ENCODE results near the gene DLG1. TPM values are rescaled to one million over a fixed set of nuclear protein-coding genes. Genes with fewer than 3 reads are reported as not detected.

Gene DLG1
- total RNA-seq, 1 experiment from 2014 or later = 81.2 TPM

GRCh38 chr3:197023241-197023997, 275.0 kb downstream of the DLG1 start:
- DNase-seq (ENCODE audit: low read depth in 1 of 2, low spot score in 2 of 2) = no peak
- no peaks in the 10 kb centered on the region for H3K9me3 ChIP-seq (replicated peaks)
- H3K36me3 ChIP-seq = no peaks in the 10 kb centered on the region
- no peak overlapping the region for H3K27ac ChIP-seq
- H3K27me3 ChIP-seq (replicated peaks) = no peaks in the 10 kb centered on the region
- H3K4me1 ChIP-seq (replicated peaks) = no peaks in the 10 kb centered on the region
- H3K4me3 ChIP-seq = no peak overlapping the region

- Histone ChIP-seq H3K4me1 (replicated peaks) (no peaks in the 10 kb centered on the region), H3K9me3 (replicated peaks) (no peaks in the 10 kb centered on the region), H3K27me3 (replicated peaks) (no peaks in the 10 kb centered on the region), H3K36me3 (no peaks in the 10 kb centered on the region), H3K27ac (no peak overlapping the region), H3K4me3 (no peak overlapping the region)
- no peak for DNase-seq (ENCODE audit: low read depth in 1 of 2, low spot score in 2 of 2)
These were observed 275.8 kb downstream of the DLG1 start for GRCh38 chr3:197022405-197023231.

GRCh38 chr3:197021729-197022404, 276.5 kb downstream of the DLG1 start:
- no peaks in the 10 kb centered on the region for H3K27me3 ChIP-seq (replicated peaks)
- no peak overlapping the region for H3K4me3 ChIP-seq
- no peaks in the 10 kb centered on the region for H3K9me3 ChIP-seq (replicated peaks)
- no peaks in the 10 kb centered on the region for H3K36me3 ChIP-seq
- DNase-seq (ENCODE audit: low read depth in 1 of 2, low spot score in 2 of 2) = no peak
- H3K4me1 ChIP-seq (replicated peaks) = no peaks in the 10 kb centered on the region
- H3K27ac ChIP-seq = no peak overlapping the region

- Histone ChIP-seq H3K4me3 (no peak overlapping the region), H3K4me1 (replicated peaks) (no peaks in the 10 kb centered on the region), H3K36me3 (no peaks in the 10 kb centered on the region), H3K27ac (no peak overlapping the region), H3K9me3 (replicated peaks) (no peaks in the 10 kb centered on the region), H3K27me3 (replicated peaks) (no peaks in the 10 kb centered on the region)
- DNase-seq (ENCODE audit: low read depth in 1 of 2, low spot score in 2 of 2) = peak in 1 of 2 experiments; percentile 44
These were observed 277.2 kb downstream of the DLG1 start for GRCh38 chr3:197021231-197021630.

- H3K9me3 ChIP-seq (replicated peaks) = no peaks in the 10 kb centered on the region
- H3K27me3 ChIP-seq (replicated peaks) = no peaks in the 10 kb centered on the region
- no peak for DNase-seq (ENCODE audit: low read depth in 1 of 2, low spot score in 2 of 2)
- H3K4me1 ChIP-seq (replicated peaks) = no peaks in the 10 kb centered on the region
- H3K4me3 ChIP-seq = no peak overlapping the region
- no peak overlapping the region for H3K27ac ChIP-seq
- H3K36me3 ChIP-seq = no peaks in the 10 kb centered on the region
These were observed 278.9 kb downstream of the DLG1 start for GRCh38 chr3:197019535-197019934.

- Histone ChIP-seq H3K36me3 (no peaks in the 10 kb centered on the region), H3K27me3 (replicated peaks) (no peaks in the 10 kb centered on the region)
- peak in 1 of 2 experiments; percentile 8 for DNase-seq (ENCODE audit: low read depth in 1 of 2, low spot score in 2 of 2)
These were observed 279.4 kb downstream of the DLG1 start for GRCh38 chr3:197019021-197019420.

GRCh38 chr3:197017003-197017402, 281.4 kb downstream of the DLG1 start:
- H3K36me3 ChIP-seq = no peaks in the 10 kb centered on the region
- H3K4me1 ChIP-seq (replicated peaks) = no peaks in the 10 kb centered on the region
- H3K9me3 ChIP-seq (replicated peaks) = no peaks in the 10 kb centered on the region
- no peak overlapping the region for H3K4me3 ChIP-seq
- no peak overlapping the region for H3K27ac ChIP-seq
- no peak for DNase-seq (ENCODE audit: low read depth in 1 of 2, low spot score in 2 of 2)
- no peaks in the 10 kb centered on the region for H3K27me3 ChIP-seq (replicated peaks)

More at GRCh38 chr3:197019021-197019420, 279.4 kb downstream of the DLG1 start:
- H3K4me3 ChIP-seq = no peak overlapping the region
- H3K4me1 ChIP-seq (replicated peaks) = no peaks in the 10 kb centered on the region
- H3K9me3 ChIP-seq (replicated peaks) = no peaks in the 10 kb centered on the region
- no peak overlapping the region for H3K27ac ChIP-seq

- H3K4me1 ChIP-seq (replicated peaks) = no peaks in the 10 kb centered on the region
- H3K27me3 ChIP-seq (replicated peaks) = no peaks in the 10 kb centered on the region
- H3K4me3 ChIP-seq = no peak overlapping the region
- no peak overlapping the region for H3K27ac ChIP-seq
- no peaks in the 10 kb centered on the region for H3K9me3 ChIP-seq (replicated peaks)
- no peak for DNase-seq (ENCODE audit: low read depth in 1 of 2, low spot score in 2 of 2)
- H3K36me3 ChIP-seq = no peaks in the 10 kb centered on the region
These were observed 282.3 kb downstream of the DLG1 start for GRCh38 chr3:197015790-197016736.

GRCh38 chr3:197014942-197015575, 283.4 kb downstream of the DLG1 start:
- H3K27me3 ChIP-seq (replicated peaks) = no peaks in the 10 kb centered on the region
- no peaks in the 10 kb centered on the region for H3K9me3 ChIP-seq (replicated peaks)
- no peaks in the 10 kb centered on the region for H3K4me1 ChIP-seq (replicated peaks)
- H3K27ac ChIP-seq = no peak overlapping the region
- H3K36me3 ChIP-seq = no peaks in the 10 kb centered on the region
- no peak overlapping the region for H3K4me3 ChIP-seq
- no peak for DNase-seq (ENCODE audit: low read depth in 1 of 2, low spot score in 2 of 2)

- no peak for DNase-seq (ENCODE audit: low read depth in 1 of 2, low spot score in 2 of 2)
- Histone ChIP-seq H3K27me3 (replicated peaks) (no peaks in the 10 kb centered on the region), H3K4me1 (replicated peaks) (no peaks in the 10 kb centered on the region), H3K36me3 (no peaks in the 10 kb centered on the region), H3K27ac (no peak overlapping the region), H3K4me3 (no peak overlapping the region), H3K9me3 (replicated peaks) (no peaks in the 10 kb centered on the region)
These were observed 284.4 kb downstream of the DLG1 start for GRCh38 chr3:197014024-197014423.

GRCh38 chr3:197012540-197012883, 285.9 kb downstream of the DLG1 start:
- H3K27me3 ChIP-seq (replicated peaks) = no peaks in the 10 kb centered on the region
- no peaks in the 10 kb centered on the region for H3K36me3 ChIP-seq

GRCh38 chr3:197011780-197012539, 286.5 kb downstream of the DLG1 start:
- Histone ChIP-seq H3K4me3 (no peak overlapping the region), H3K4me1 (replicated peaks) (no peaks in the 10 kb centered on the region), H3K27me3 (replicated peaks) (no peaks in the 10 kb centered on the region), H3K9me3 (replicated peaks) (no peaks in the 10 kb centered on the region), H3K27ac (no peak overlapping the region), H3K36me3 (no peaks in the 10 kb centered on the region)
- no peak for DNase-seq (ENCODE audit: low read depth in 1 of 2, low spot score in 2 of 2)

More at GRCh38 chr3:197012540-197012883, 285.9 kb downstream of the DLG1 start:
- no peak overlapping the region for H3K4me3 ChIP-seq
- no peak overlapping the region for H3K27ac ChIP-seq
- no peaks in the 10 kb centered on the region for H3K9me3 ChIP-seq (replicated peaks)
- H3K4me1 ChIP-seq (replicated peaks) = no peaks in the 10 kb centered on the region
- DNase-seq (ENCODE audit: low read depth in 1 of 2, low spot score in 2 of 2) = no peak

Measured in SJSA1 (cell line).